HG03045 (cell line): ENCODE data around the gene SEC16A.
"Not testable (repeated sequence)": the region's sequence is repeated elsewhere in the genome, so short reads cannot be mapped to it uniquely, and the experiment has no call there.

Experiments
- ATAC-seq: cut with Tn5 transposase; IDR thresholded peaks from one replicate; pipeline ENCODE4 v1.9.1; 2021; ENCODE audit warnings: mild to moderate bottlenecking, moderate library complexity; ENCODE audit not compliant: unreplicated experiment

Gene SEC16A

DNA sequence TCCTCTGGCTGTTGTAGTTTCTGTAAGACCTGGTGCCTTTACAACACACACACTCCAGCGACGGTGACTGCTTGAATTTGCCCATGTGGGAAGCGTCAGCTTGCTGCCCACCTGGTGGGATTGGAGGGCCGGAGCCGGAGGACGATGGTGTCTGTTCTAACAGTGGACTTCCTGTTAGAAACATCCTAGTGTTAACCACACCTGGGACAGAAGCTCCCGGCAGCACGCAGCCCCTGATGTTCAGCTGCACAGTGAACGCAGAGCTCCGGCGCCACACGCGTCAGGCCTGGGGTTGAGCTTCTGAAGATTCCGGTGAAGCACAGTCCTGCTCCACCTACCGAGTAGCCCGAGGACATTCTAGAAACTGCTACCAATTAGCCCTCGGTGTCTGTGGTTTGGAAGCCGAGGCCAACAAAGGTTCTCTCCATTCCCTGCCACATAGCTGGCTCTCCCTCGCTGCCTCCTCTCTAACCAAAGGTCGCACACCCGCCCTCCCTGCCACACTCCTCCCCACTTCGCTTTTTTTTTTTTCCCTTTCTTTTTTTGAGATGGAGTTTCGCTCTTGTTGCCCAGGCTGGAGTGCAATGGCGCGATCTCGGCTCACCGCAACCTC lies 58.0 kb downstream of the SEC16A start:
- ATAC-seq, result no peak

GRCh38 chr9:136423432-136424146 lies 59.3 kb downstream of the SEC16A start:
- ATAC-seq, result no peak

GRCh38 chr9:136422876-136423275 lies 60.0 kb downstream of the SEC16A start:
- ATAC-seq, result no peak

DNA sequence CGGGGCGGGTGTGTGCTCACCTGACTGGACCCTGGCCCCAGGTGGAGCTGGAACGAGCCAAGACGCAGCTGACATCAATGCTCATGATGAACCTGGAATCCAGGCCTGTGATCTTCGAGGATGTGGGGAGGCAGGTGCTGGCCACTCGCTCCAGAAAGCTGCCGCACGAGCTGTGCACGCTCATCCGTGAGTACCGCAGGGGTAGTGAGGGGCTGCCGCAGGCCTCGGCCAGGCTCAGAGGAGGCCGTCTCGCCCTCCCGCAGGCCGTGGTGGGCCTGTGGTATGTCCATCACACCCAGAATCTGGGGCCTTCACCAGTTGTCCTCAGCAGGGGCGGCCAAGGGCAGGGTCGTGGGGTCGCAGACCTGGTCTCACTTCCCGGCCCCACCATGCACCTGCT lies 61.0 kb downstream of the SEC16A start:
- no peak for ATAC-seq

DNA sequence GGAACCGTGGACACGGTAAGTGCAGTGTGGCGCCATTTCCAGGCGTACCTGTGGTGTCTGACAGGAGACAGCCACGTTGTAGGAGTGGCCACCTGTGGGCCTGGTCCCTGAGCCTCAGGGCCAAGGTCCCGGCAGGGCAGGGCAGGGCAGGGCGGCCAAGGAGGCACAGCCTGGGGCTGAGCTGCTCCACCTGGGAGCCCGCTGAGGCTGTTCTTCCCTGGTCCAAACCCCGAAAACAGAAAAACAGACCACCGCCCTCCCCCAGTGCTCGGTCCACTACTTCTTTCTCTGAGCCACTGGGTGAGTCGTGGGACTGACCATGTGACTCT lies 63.8 kb downstream of the SEC16A start:
- ATAC-seq, result no peak

DNA sequence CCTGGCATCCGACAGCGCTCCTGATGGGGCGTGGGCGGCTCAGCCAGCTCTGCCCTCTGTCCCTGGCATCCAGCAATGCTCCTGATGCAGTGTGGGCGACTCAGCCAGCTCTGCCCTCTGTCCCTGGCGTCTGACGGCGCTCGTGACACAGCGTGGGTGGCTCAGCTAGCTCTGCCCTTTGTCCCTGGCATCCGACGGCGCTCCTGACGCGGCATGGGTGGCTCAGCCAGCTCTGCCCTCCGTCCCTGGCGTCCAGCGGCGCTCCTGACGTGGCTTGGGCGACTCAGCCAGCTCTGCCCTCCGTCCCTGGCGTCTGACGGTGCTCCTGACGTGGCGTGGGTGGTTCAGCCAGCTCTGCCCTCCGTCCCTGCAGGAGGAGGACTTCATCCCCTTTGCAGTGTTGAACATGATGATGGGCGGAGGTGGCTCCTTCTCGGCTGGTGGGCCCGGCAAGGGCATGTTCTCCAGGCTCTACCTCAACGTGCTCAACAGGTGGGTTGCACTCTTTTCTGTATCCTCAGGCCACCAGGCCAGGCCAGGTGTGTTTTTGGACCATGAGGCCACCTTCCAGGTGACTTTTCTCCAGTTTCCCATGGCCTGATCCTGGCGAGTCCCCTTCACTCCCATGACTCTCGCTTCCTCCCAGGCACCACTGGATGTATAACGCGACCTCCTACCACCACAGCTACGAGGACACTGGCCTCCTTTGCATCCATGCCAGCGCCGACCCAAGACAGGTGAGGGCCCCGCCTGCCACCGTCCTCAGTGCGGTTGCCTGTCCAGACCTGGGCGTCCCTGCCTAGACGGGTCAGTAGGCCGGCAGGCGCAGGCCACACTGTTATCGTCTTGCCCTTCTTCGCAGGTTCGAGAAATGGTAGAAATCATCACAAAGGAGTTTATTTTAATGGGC lies 64.4 kb downstream of the SEC16A start:
- no peak for ATAC-seq

GRCh38 chr9:136416914-136417313 lies 65.9 kb downstream of the SEC16A start:
- no peak for ATAC-seq

GRCh38 chr9:136416427-136416826 lies 66.4 kb downstream of the SEC16A start:
- ATAC-seq, result no peak

GRCh38 chr9:136412962-136413361 lies 69.9 kb downstream of the SEC16A start:
- no peak for ATAC-seq

- no peak for ATAC-seq
These were observed 71.5 kb downstream of the SEC16A start for GRCh38 chr9:136411378-136411777.

GRCh38 chr9:136410500-136411287 lies 72.1 kb downstream of the SEC16A start, which contains the start of the genes ENTR1 and PMPCA:
ENTR1 (minus strand) TSS chr9:136410614; CDS start chr9:136410397, 217 bp downstream.
PMPCA (plus strand) TSS chr9:136410658; CDS start chr9:136410669, 11 bp downstream.
- ATAC-seq, result peak; percentile 79

DNA sequence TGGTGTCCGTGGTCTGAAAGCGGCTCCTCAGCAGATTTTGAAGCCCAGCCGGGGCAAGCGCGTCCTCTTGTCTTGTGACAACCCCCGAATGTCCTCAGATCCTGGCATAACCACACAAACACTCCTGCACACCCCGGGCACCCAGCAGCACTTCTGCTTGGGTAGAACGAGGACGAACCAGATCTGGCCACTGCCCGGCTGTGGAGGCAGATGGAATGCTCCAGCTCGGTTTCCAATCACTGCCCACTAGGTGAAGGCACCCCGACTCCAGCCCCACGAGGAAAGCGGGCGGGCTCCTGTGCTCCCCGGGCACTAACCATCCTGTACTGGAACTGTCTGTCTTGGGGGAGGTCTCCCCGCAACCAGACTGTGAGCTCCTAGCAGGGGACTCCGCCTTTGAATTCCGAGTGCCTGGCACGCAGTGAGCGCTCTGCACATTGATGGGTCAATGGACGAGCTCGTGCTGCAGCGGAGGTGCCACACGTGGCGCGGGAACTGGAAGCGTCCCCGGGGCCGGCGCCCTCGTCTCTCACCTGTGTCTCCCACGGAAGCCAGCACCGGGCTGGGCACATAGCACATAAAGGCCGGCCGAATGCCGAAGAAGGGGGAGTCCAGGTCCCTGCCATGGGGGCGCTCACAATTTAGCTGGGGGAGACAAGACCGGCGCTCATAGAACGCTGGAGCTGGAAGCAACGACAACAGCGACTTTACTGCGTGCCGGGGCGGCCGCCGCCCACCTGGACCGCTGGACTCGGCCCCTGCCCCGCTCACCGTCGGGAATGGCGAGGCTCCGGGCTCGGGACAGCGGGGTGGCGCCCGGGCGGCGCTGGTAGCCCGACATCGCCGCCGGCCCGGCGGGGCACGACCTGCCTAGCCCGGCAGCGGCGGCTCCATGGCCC lies 73.0 kb downstream of the SEC16A start:
- no peak for ATAC-seq

GRCh38 chr9:136407911-136408310 lies 74.9 kb downstream of the SEC16A start:
- no peak for ATAC-seq

DNA sequence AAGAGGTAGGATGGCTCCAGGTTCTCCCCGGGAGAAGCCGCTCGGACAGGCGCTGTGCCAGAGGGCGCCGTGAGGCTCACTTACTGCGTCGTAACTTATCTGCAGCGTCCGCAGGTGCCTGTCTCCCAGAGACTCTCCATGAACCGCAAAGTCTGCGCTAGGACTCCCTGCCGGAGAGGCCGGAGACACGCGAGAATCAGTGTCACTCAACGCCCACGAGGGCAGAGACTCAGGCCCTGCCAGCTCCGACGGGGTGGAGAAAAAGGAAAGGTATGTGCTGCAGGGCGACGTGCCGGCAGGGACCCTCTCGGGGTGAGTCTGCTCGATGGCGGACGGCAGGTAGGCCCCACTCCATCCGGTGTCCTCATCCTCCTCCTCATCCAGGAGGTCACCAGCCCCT lies 75.8 kb downstream of the SEC16A start:
- not testable (repeated sequence) for ATAC-seq

DNA sequence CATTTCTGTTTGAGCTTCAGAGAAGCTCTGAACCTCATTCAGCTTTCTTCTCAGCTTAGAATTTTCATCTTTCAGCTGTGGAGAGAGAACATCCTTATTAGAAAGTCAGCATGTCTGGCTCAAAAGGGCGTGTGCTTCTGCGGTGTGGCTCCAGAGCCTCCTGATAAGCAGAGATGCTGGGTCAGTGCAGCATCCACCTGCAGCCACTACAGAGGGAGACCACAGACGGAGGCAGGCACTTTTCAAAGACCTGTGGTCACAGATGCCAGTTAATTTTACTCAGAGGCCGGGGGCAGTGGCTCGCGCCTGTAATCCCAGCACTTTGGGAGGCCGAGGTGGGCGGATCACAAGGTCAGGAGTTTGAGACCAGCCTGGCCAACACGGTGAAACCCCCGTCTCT lies 76.9 kb downstream of the SEC16A start:
- ATAC-seq, result not testable (repeated sequence)

GRCh38 chr9:136405481-136405880 lies 77.4 kb downstream of the SEC16A start:
- no peak for ATAC-seq

GRCh38 chr9:136404801-136405136 lies 78.1 kb downstream of the SEC16A start:
- ATAC-seq, result no peak

- ATAC-seq, result no peak
These were observed 78.7 kb downstream of the SEC16A start for GRCh38 chr9:136403915-136404800.

- no peak for ATAC-seq
These were observed 79.3 kb downstream of the SEC16A start for GRCh38 chr9:136403538-136403914.
